ENCODE measurements around the gene PHPT1. TPM values are rescaled to one million over a fixed set of nuclear protein-coding genes. Genes with fewer than 3 reads are reported as not detected.
A peak's percentile ranks its signal among the peaks of the same experiment; 100 is the strongest.

Gene PHPT1
- total and polyA plus RNA-seq, 2 of the 8 experiments (the other 6 are each of a cell fraction or from before 2014, with no cell fraction given) = 109 to 226 TPM

DNA sequence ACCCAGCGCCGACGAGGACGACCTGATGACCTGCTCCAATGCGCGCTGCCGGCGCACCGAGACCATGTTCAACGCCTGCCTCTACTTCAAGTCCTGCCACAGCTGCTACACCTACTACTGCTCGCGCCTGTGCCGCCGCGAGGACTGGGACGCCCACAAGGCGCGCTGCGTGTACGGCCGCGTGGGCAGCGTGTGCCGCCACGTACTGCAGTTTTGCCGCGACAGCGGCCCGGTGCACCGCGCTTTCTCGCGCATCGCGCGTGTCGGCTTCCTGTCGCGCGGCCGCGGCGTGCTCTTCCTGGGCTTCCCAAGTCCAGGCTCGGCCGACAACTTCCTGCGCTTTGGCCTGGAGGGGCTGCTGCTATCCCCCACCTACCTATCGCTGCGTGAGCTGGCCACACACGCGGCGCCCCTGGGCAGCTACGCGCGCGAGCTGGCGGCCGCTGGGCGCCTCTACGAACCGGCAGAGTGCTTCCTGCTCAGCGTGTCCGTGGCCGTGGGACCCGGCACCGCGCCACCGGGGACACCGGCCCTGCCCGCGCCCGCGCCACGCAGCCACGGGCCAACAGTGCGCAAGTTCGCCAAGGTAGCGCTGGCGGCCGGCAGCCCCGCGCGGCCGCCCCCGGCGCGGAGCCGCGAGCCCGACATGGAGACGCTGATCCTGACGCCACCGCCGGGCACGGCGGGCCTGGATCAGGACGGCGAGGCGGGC lies 2.7 kb upstream of the PHPT1 start (continued):
- TF ChIP-seq BACH1 (IDR thresholded peaks at IDR 0.05; ENCODE audit: low read length) = no peak
- TF ChIP-seq SIX5 (IDR thresholded peaks at IDR 0.05; ENCODE audit: low read depth, low read length) = no peak
- TF ChIP-seq RAD21 (IDR thresholded peaks at IDR 0.05 in 1 of 2, conservative IDR thresholded peaks at IDR 0.05 in 1 of 2; ENCODE audit: low read depth in 2 of 2, low read length in 2 of 2) = no peak
- TF ChIP-seq EGR1 (IDR thresholded peaks at IDR 0.05; ENCODE audit: borderline replicate concordance, low read depth, low read length) = no peak
- no peak for TF ChIP-seq JUND (IDR thresholded peaks at IDR 0.05; ENCODE audit: low read length)
- TF ChIP-seq, protein P1, sequence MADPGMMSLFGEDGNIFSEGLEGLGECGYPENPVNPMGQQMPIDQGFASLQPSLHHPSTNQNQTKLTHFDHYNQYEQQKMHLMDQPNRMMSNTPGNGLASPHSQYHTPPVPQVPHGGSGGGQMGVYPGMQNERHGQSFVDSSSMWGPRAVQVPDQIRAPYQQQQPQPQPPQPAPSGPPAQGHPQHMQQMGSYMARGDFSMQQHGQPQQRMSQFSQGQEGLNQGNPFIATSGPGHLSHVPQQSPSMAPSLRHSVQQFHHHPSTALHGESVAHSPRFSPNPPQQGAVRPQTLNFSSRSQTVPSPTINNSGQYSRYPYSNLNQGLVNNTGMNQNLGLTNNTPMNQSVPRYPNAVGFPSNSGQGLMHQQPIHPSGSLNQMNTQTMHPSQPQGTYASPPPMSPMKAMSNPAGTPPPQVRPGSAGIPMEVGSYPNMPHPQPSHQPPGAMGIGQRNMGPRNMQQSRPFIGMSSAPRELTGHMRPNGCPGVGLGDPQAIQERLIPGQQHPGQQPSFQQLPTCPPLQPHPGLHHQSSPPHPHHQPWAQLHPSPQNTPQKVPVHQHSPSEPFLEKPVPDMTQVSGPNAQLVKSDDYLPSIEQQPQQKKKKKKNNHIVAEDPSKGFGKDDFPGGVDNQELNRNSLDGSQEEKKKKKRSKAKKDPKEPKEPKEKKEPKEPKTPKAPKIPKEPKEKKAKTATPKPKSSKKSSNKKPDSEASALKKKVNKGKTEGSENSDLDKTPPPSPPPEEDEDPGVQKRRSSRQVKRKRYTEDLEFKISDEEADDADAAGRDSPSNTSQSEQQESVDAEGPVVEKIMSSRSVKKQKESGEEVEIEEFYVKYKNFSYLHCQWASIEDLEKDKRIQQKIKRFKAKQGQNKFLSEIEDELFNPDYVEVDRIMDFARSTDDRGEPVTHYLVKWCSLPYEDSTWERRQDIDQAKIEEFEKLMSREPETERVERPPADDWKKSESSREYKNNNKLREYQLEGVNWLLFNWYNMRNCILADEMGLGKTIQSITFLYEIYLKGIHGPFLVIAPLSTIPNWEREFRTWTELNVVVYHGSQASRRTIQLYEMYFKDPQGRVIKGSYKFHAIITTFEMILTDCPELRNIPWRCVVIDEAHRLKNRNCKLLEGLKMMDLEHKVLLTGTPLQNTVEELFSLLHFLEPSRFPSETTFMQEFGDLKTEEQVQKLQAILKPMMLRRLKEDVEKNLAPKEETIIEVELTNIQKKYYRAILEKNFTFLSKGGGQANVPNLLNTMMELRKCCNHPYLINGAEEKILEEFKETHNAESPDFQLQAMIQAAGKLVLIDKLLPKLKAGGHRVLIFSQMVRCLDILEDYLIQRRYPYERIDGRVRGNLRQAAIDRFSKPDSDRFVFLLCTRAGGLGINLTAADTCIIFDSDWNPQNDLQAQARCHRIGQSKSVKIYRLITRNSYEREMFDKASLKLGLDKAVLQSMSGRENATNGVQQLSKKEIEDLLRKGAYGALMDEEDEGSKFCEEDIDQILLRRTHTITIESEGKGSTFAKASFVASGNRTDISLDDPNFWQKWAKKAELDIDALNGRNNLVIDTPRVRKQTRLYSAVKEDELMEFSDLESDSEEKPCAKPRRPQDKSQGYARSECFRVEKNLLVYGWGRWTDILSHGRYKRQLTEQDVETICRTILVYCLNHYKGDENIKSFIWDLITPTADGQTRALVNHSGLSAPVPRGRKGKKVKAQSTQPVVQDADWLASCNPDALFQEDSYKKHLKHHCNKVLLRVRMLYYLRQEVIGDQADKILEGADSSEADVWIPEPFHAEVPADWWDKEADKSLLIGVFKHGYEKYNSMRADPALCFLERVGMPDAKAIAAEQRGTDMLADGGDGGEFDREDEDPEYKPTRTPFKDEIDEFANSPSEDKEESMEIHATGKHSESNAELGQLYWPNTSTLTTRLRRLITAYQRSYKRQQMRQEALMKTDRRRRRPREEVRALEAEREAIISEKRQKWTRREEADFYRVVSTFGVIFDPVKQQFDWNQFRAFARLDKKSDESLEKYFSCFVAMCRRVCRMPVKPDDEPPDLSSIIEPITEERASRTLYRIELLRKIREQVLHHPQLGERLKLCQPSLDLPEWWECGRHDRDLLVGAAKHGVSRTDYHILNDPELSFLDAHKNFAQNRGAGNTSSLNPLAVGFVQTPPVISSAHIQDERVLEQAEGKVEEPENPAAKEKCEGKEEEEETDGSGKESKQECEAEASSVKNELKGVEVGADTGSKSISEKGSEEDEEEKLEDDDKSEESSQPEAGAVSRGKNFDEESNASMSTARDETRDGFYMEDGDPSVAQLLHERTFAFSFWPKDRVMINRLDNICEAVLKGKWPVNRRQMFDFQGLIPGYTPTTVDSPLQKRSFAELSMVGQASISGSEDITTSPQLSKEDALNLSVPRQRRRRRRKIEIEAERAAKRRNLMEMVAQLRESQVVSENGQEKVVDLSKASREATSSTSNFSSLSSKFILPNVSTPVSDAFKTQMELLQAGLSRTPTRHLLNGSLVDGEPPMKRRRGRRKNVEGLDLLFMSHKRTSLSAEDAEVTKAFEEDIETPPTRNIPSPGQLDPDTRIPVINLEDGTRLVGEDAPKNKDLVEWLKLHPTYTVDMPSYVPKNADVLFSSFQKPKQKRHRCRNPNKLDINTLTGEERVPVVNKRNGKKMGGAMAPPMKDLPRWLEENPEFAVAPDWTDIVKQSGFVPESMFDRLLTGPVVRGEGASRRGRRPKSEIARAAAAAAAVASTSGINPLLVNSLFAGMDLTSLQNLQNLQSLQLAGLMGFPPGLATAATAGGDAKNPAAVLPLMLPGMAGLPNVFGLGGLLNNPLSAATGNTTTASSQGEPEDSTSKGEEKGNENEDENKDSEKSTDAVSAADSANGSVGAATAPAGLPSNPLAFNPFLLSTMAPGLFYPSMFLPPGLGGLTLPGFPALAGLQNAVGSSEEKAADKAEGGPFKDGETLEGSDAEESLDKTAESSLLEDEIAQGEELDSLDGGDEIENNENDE (IDR thresholded peaks at IDR 0.05; ENCODE audit: insufficient replicate concordance, low read length) = no peak
- TF ChIP-seq PHF8 (conservative IDR thresholded peaks at IDR 0.05; ENCODE audit: low read depth, low read length) = no peak
- peak; percentile 74 for TF ChIP-seq KDM4A (IDR thresholded peaks at IDR 0.05; ENCODE audit: low read depth, low read length, severe bottlenecking)
- TF ChIP-seq POU5F1 (IDR thresholded peaks at IDR 0.05; ENCODE audit: low read depth, low read length) = no peak
- TF ChIP-seq TAF7 (optimal IDR thresholded peaks at IDR 0.05; ENCODE audit: borderline replicate concordance, low read depth, low read length) = no peak
- no peak for TF ChIP-seq CBX5 (IDR thresholded peaks at IDR 0.05; ENCODE audit: low read depth, low read length)
